COLO668 (cell line): ENCODE results near the gene PRSS57.

Experiments used
- DNase-seq: peaks from one replicate; lab custom pipeline; 2025; ENCODE audit not compliant: unreplicated experiment; lab: John Stamatoyannopoulos, UW

Gene PRSS57

DNA sequence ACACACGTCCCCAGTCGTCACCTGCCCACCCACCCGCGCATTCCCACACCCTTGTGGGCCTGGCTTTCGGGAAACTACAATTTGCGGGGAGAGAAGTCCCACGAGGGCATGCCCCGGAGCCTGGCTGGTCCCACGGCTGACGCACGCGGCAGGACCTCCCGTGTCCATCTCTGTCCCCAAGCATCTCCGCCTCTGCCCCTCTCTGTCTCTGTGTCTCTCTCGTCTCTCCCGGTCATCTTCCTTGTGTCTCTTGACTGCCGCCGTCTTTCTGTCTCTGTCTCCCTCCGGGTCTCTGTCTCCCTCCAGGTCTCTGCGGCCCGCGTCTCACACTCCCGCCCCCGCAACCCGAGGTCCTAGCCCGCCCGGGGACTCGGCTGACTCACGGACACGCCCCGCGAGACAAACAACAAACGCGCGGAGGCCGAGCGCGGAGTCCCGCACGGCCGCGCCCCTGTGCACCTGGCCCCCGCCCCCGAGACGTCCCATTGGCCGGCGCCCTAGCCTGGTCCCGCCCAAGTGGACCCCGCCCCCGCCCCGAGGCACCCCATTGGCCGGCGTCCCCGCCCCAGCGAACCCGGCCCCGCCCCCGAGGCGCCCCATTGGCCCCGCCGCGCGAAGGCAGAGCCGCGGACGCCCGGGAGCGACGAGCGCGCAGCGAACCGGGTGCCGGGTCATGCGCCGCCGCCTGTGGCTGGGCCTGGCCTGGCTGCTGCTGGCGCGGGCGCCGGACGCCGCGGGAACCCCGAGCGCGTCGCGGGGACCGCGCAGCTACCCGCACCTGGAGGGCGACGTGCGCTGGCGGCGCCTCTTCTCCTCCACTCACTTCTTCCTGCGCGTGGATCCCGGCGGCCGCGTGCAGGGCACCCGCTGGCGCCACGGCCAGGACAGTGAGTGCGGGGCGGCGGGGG, 55.7 kb downstream of the PRSS57 start, which contains the start of gene FGF22:
Gene FGF22, plus strand, starts transcription at position 627 of the 908 bp plus-strand sequence. Its CDS starts 47 bp downstream, at position 674.
- DNase-seq, result peak; percentile 95

DNA sequence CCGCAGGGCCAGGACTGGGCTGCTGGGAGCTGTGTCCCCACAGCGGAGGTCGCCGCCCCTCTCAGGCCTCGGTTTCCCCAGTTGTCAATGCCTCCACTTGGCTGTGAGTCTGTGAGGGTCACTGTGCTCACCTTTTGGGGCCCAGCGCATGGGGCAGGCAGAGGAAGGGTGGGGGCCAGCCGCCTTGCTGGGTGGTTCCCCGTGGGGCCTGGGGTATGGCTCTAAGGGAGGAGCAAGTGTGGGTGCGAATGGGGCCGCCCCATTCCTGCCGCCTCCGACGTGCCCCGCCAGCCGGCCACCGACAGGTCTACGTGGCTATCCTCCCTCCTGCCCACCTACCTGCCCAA, 56.4 kb downstream of the PRSS57 start:
- DNase-seq, result no peak
